ENCODE data around the gene MARCO.
"Not testable (repeated sequence)": the region's sequence is repeated elsewhere in the genome, so short reads cannot be mapped to it uniquely, and the experiment has no call there.

The MARCO gene

GRCh38 chr2:119008108-119008507 lies 66.1 kb downstream of the MARCO start:
- no peak for DNase-seq

GRCh38 chr2:119009110-119009509 lies 67.1 kb downstream of the MARCO start:
- DNase-seq = no peak

- DNase-seq = no peak
These were observed 68.3 kb downstream of the MARCO start for GRCh38 chr2:119010336-119010735.

- DNase-seq = no peak
These were observed 69.3 kb downstream of the MARCO start for GRCh38 chr2:119011162-119011909.

GRCh38 chr2:119011910-119012209 lies 69.9 kb downstream of the MARCO start:
- no peak for DNase-seq

GRCh38 chr2:119012345-119013301 lies 70.6 kb downstream of the MARCO start:
- no peak for DNase-seq

- no peak for DNase-seq
These were observed 71.7 kb downstream of the MARCO start for GRCh38 chr2:119013671-119014070.

- DNase-seq = no peak
These were observed 73.9 kb downstream of the MARCO start for GRCh38 chr2:119015845-119016244.

GRCh38 chr2:119019521-119019920 lies 77.5 kb downstream of the MARCO start:
- DNase-seq = no peak

- no peak for DNase-seq
These were observed 80.7 kb downstream of the MARCO start for GRCh38 chr2:119022678-119023077.

- no peak for DNase-seq
These were observed 81.5 kb downstream of the MARCO start for GRCh38 chr2:119023534-119023933.

GRCh38 chr2:119024152-119024551 lies 82.2 kb downstream of the MARCO start:
- DNase-seq = no peak

- DNase-seq = no peak
These were observed 82.6 kb downstream of the MARCO start for GRCh38 chr2:119024568-119024967.

GRCh38 chr2:119025013-119025412 lies 83.0 kb downstream of the MARCO start:
- no peak for DNase-seq

- no peak for DNase-seq
These were observed 83.9 kb downstream of the MARCO start for GRCh38 chr2:119025762-119026351.

- no peak for DNase-seq
These were observed 84.9 kb downstream of the MARCO start for GRCh38 chr2:119026890-119027289.

- DNase-seq = no peak
These were observed 86.6 kb downstream of the MARCO start for GRCh38 chr2:119028327-119029174.

GRCh38 chr2:119029297-119029696 lies 87.3 kb downstream of the MARCO start:
- no peak for DNase-seq

GRCh38 chr2:119037922-119038321 lies 95.9 kb downstream of the MARCO start:
- DNase-seq = not testable (repeated sequence)

GRCh38 chr2:119040730-119041129 lies 98.7 kb downstream of the MARCO start:
- DNase-seq = no peak
